ENCODE data around the gene ETFB.
"Not testable (repeated sequence)": the region's sequence is repeated elsewhere in the genome, so short reads cannot be mapped to it uniquely, and the experiment has no call there.

ETFB gene

GRCh38 chr19:51365965-51366388 lies at the start of gene ETFB:
TSS of gene ETFB (minus strand) at chr19:51366388. CDS start at chr19:51366326, 62 bp downstream.
- no peak for DNase-seq

- no peak for DNase-seq
Measured at GRCh38 chr19:51415187-51415586, 49.0 kb upstream of the ETFB start.

- no peak for DNase-seq
Measured at GRCh38 chr19:51410950-51411748, 45.0 kb upstream of the ETFB start.

DNA sequence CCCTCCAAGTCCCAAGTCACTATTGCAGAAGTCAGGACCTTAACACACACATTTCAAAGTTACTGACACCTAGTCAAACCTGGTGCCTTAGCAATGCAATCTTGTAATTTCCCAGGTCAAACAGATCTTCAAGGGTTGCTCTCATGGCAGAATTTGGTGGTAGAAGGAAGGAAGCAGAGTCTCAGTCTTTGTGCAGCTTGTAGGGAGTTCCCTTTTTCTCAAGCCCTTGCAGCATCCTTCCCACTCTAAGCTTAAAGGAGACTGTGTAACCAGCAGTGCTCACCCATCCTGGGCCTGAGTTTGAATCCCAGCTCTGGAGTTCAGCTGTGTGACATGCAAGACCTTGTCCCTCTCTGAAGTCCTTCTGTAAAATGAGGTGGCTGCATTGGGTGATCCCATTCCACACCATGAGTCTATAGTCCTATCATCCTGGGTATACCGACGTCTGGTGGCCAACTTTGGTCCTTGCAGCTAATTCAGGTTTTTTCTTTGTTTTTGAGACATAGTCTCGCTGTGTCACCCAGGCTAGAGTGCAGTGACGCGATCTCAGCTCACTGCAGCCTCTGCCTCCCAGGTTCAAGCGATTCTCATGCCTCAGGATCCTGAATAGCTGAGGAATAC lies 41.4 kb upstream of the ETFB start:
- DNase-seq = no peak

- no peak for DNase-seq
Measured at GRCh38 chr19:51402117-51402516, 35.9 kb upstream of the ETFB start.

DNA sequence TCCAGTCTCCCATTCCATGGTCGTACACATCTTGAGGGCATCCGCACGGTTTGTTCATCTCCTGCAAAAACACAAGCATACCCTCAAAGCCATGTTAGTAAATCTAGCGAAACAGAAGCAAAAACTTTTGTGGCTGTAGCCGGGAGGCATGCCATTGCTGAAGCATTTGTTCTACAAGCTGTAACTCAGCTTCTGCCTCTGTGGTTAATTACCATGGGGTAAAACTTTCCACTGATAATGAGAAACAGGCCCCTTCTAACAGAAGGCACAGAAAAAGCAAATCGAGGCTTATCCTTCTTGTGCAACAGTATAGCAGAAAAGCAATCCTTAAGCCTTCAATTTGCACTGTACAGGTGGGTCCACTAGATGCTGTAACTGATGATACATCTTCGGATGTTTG lies 33.7 kb upstream of the ETFB start:
- not testable (repeated sequence) for DNase-seq

- DNase-seq = no peak
Measured at GRCh38 chr19:51399231-51399630, 33.0 kb upstream of the ETFB start.

- no peak for DNase-seq
Measured at GRCh38 chr19:51398096-51398704, 32.0 kb upstream of the ETFB start.

DNA sequence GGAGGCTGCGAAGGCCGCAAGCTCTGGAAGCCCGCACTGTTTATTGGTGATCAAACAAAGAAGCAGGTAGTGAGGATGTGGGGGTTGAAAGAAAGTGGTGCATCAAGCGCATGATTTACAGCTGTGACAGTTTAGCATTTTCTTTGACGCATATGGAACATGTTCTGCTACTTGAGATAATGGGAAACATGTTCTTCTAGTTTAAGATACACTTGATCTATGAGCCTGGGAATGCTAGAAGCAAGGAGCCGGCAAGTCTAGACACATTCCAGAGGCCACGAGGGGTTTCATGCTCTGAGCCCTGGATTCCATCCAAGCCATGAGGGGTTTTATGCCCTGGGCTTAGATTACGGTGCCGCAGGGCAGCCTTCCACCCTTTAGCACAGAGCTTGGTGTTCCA lies 31.3 kb upstream of the ETFB start:
- DNase-seq = not testable (repeated sequence)

- DNase-seq = no peak
Measured at GRCh38 chr19:51396175-51396574, 30.0 kb upstream of the ETFB start.

- DNase-seq = peak; percentile 95
Measured at GRCh38 chr19:51394050-51394836, 28.1 kb upstream of the ETFB start.

DNA sequence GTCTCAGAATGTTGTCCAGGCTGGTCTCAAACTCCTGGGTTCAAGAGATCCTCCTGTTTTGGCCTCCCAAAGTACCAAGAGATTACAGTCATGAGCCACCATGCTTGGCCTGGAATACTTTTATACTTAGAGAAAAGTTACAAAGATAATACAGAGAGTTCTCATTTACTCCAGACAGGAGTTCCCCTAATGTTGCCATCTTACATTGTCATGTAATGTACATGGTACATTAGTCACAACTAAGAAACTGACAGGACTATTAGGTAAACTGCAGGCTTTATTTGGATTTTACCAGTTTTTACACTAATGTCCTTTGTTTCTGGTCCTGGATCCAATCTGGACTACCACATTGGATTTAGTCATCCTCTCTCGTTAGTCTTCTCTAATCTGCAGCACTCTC lies 26.5 kb upstream of the ETFB start:
- DNase-seq = no peak

- no peak for DNase-seq
Measured at GRCh38 chr19:51391073-51391611, 25.0 kb upstream of the ETFB start.

DNA sequence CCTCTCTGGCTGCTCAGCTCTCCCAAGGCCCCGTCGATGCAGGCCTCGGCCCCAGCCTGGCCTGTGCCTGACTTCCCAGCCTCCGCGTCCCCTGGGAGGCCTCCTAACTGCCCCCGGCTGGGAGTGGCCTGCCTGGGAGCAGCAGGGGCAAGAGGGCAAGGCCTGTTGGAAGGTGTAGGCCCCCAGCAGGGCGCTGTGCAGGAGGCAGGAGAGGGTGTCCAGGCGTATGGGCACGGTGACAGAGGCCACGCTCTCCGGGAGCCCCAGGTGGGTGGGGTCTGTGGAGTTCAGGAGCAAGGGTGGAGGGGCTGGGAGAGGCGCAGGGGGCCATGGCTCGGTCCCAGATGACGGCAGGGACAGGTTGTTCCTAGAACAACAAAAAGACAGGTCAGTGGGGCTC lies 23.0 kb upstream of the ETFB start:
- DNase-seq = no peak

DNA sequence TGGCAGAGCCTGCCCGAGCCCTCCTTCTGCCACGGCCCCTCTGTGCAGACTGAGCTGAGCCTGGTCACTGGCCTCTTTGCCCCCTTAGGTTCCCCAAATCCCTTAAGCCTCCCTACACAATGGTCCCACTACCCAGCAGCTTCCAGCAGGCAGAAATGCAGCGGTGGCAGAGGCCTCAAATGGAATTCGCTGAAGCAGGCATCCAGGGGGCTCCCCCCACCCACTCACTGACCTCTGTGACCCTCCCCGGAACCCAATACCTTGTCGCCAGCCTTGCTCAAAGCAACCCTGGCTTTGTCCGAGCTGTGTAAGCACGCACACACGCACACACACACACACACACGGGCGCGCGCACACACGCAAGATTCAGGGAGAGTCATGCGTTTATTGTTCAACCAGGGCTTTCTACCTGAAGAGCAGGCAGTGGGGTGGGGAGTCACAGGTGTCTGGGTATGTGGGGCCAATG lies 21.8 kb upstream of the ETFB start, which contains the start of gene LIM2:
Gene LIM2 (minus strand): TSS at position 51 of the 466 bp plus-strand sequence. CDS start 531 bp downstream, outside the sequence.
- no peak for DNase-seq

DNA sequence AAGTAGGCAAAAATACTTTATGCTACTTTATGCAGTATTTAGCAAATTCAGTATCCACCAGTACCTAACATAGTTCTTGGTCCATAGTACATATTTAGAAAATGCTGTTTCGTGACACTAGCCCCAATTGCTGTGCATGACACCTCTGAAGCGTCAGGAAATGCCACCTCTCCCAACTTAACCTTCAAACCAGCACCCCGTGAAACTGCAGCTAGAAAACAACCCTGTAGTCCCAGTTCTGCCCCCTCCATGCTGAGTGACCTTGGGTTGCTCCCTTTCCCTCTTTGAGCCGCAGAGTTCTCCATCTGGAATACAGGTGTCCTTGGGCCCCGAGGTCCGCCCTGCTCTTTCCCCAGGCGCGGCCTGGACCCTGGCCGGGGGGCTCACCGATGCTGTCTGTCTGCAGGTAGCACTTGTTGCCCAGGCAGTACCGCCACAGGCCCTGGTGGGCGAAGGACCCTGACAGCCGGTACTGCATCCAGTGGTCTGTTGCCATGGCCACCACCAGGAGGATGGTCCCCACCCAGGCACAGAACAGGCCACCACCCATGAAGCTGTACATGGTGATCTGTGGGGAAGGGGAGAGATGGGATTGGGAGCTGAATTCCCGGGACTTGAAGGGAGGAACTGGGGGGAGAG lies 20.8 kb upstream of the ETFB start:
- no peak for DNase-seq

- no peak for DNase-seq
Measured at GRCh38 chr19:51382004-51382403, 15.8 kb upstream of the ETFB start.

GRCh38 chr19:51380379-51380778 lies 14.2 kb upstream of the ETFB start:
- no peak for DNase-seq

- no peak for DNase-seq
Measured at GRCh38 chr19:51377422-51377821, 11.2 kb upstream of the ETFB start.

DNA sequence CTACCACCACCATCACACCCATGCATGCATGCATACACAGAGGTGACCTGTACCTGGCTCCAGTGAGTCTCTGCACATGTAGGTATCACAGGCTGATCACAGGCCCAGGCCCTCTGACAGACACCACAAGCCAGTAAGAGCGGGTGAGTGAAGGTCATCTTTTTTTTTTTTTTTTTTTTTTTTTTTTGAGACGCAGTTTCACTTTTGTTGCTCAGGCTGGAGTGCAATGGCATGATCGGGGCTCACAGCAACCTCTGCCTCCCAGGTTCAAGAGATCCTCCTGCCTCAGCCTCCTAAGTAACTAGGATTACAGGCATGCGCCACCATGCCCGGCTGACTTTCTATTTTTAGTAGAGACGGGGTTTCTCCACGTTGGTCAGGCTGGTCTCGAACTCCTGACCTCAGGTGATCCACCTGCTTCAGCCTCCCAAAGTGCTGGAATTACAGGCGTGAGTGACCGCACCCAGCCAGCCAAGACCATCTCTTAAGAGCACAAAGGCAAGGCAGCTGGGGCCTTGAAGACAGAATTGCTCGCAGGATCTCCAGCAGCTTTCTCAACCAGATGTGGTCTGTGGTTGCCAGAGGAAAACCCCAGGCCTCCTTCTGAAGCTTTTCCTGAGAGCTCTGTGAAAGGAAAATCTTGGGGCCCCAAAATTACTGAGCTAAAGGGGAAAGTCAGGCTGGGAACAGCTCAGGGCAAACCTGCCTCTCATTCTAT lies 9.5 kb upstream of the ETFB start:
- DNase-seq = no peak
